Measurements from ENCODE around the gene TMTC1. TPM values are rescaled to one million over a fixed set of nuclear protein-coding genes. Genes with fewer than 3 reads are reported as not detected.

TMTC1 gene
- total and polyA plus RNA-seq, 2 of the 8 experiments (the other 6 are each of a cell fraction or from before 2014, with no cell fraction given), result 15.4 to 20.8 TPM

- TF ChIP-seq TBP (IDR thresholded peaks at IDR 0.05; ENCODE audit: low read depth, low read length) (no peak), BRCA1 (IDR thresholded peaks at IDR 0.05; ENCODE audit: low read depth, low read length) (no peak), CBX8 (IDR thresholded peaks at IDR 0.05; ENCODE audit: borderline replicate concordance, low read depth, low read length) (no peak), CBX5 (IDR thresholded peaks at IDR 0.05; ENCODE audit: low read depth, low read length) (no peak), CTCF (IDR thresholded peaks at IDR 0.05; ENCODE audit: control extremely low read depth in 1 of 3, insufficient read depth in 1 of 3, low read depth in 1 of 3, low read length in 3 of 3) (peak in 1 of 3 experiments; percentile 36; a peak in 1 of 4 replicates), MAX (IDR thresholded peaks at IDR 0.05) (no peak), MAFK (IDR thresholded peaks at IDR 0.05; ENCODE audit: low read depth, low read length) (peak; percentile 53; the same call in 1 of the 2 replicates), HDAC2 (IDR thresholded peaks at IDR 0.05; ENCODE audit: borderline replicate concordance in 1 of 2, low read depth in 2 of 2, low read length in 2 of 2) (no peak), JUND (IDR thresholded peaks at IDR 0.05; ENCODE audit: low read length) (no peak), EP300 (IDR thresholded peaks at IDR 0.05; ENCODE audit: borderline replicate concordance in 1 of 2, low read depth in 2 of 2, low read length in 2 of 2) (no peak), TAF7 (optimal IDR thresholded peaks at IDR 0.05; ENCODE audit: borderline replicate concordance, low read depth, low read length) (no peak)
These were observed 237.7 kb downstream of the TMTC1 start (continued) for GRCh38 chr12:29546000-29546399.
